ENCODE measurements around the gene C8G. TPM values are rescaled to one million over a fixed set of nuclear protein-coding genes. Genes with fewer than 3 reads are reported as not detected.

The C8G gene
- total and polyA plus RNA-seq, 9 of the 15 experiments (the other 6 are each of a cell fraction or from before 2014, with no cell fraction given) = 0.35 to 5.9 (median 2.7) TPM; not detected in 2

DNA sequence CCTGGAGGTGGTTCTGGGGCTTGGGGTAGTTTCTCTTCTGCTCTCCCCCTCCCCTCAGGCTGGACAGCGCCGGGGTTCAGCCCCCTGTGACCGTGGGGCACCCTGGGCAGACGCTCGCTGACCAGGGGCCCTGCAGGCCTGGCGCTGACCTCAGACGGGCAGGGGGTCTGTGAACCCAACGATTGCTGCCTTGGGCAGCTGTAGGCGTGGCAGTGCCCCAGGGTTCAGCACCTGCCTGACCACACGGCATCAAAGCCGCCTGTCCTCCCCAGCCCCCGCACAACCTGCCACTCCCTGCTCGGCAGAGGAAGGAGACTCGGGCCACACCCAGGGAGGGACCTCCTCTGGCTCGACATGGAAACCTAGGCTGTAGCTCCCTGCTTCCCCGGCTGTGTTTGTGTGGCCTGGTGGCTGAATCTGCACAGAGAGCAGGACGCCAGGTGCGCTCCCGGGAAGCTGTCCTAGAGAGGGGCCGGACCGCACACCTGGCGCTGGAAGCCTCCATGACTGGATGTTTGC is 19.2 kb downstream of the C8G start:
- peak; percentile 81 to 84 (median 82) for DNase-seq (ENCODE audit: extremely low read depth in 1 of 4, low spot score in 3 of 4)
- 14% methylated on average over 13 of the region's 22 CpGs for WGBS (ENCODE audit: insufficient coverage, low coverage, missing lambda C conversion rate)
- Histone ChIP-seq H3K4me3 (no peak overlapping the region), H2AFZ (ENCODE audit: low read depth, low read length) (peak overlapping the region; percentile 86), H3K4me2 (ENCODE audit: insufficient read depth, low read length) (peak overlapping the region; percentile 61), H4K20me1 (replicated peaks; ENCODE audit: control insufficient read depth, insufficient read depth, low read length) (no peaks in the 10 kb centered on the region), H3K9ac (ENCODE audit: insufficient read depth in 1 of 2, low read depth in 2 of 2, low read length in 2 of 2) (peak overlapping the region; percentile 33 to 81), H3K27ac (ENCODE audit: extremely low read depth, low read depth, low read length) (peak overlapping the region; percentile 55), H3K4me1 (replicated peaks in 1 of 2; ENCODE audit: control insufficient read depth in 2 of 2, insufficient read depth in 2 of 2, low read length in 2 of 2) (peaks cover 26 to 77% of the 10 kb centered on the region in 2 experiments; a peak in 4 of 5 replicates), H3K9me3 (replicated peaks; ENCODE audit: control insufficient read depth, insufficient read depth, low read depth, low read length) (no peaks in the 10 kb centered on the region), H3K36me3 (ENCODE audit: control insufficient read depth, insufficient read depth, low read length) (no peaks in the 10 kb centered on the region), H3K27me3 (ENCODE audit: control insufficient read depth in 2 of 2, insufficient read depth in 2 of 2, low read length in 2 of 2) (no peaks in the 10 kb centered on the region), H3K9me1 (ENCODE audit: control insufficient read depth, insufficient read depth, low read length) (no peaks in the 10 kb centered on the region), H3K79me2 (ENCODE audit: control insufficient read depth, insufficient read depth, low read length) (no peaks in the 10 kb centered on the region)
- peak; percentile 90 for FAIRE-seq
- intact Hi-C loops (cut with micrococcal nuclease) (no loop called here), in situ Hi-C loops (cut with MboI) (no loop called here)
- POLR2A ChIA-PET = interaction anchor here (0.9 to 1.2 kb wide), 5 partner anchors 10 to 32 kb away, joined by 3 to 4 read pairs (median 3); partner anchors contain the start of genes C8G, CLIC3 and PAXX
- peak; percentile 96 for ATAC-seq
- BruUV-seq (replicated peaks) = no TSS peak
- CTCF ChIA-PET (ENCODE audit: low intra/inter-chr PET ratio) = no interaction called here
- TF ChIP-seq POLR2AphosphoS5 (IDR thresholded peaks at IDR 0.05; ENCODE audit: control insufficient read depth, insufficient read depth, low read depth, low read length) (no peak), HDAC3 (IDR thresholded peaks at IDR 0.05; ENCODE audit: borderline replicate concordance, partially characterized antibody) (no peak), GATAD2B (IDR thresholded peaks at IDR 0.05; ENCODE audit: borderline replicate concordance) (no peak), JUNB (CRISPR knock-in tag; conservative IDR thresholded peaks at IDR 0.05) (no peak), ELK3 (CRISPR knock-in tag; IDR thresholded peaks at IDR 0.05) (no peak), LCOR (CRISPR knock-in tag; IDR thresholded peaks at IDR 0.05) (no peak), NR3C1 (CRISPR knock-in tag; IDR thresholded peaks at IDR 0.05) (no peak), HBP1 (CRISPR knock-in tag; IDR thresholded peaks at IDR 0.05) (no peak), HLTF (IDR thresholded peaks at IDR 0.05) (no peak), HIVEP1 (CRISPR knock-in tag; IDR thresholded peaks at IDR 0.05) (no peak), KAT8 (IDR thresholded peaks at IDR 0.05; ENCODE audit: low read depth) (no peak), BRF2 (IDR thresholded peaks at IDR 0.05; ENCODE audit: borderline replicate concordance, insufficient read depth, insufficient read length) (no peak), ZNF518B (CRISPR knock-in tag; IDR thresholded peaks at IDR 0.05) (no peak)
- TF ChIP-seq, protein P1, sequence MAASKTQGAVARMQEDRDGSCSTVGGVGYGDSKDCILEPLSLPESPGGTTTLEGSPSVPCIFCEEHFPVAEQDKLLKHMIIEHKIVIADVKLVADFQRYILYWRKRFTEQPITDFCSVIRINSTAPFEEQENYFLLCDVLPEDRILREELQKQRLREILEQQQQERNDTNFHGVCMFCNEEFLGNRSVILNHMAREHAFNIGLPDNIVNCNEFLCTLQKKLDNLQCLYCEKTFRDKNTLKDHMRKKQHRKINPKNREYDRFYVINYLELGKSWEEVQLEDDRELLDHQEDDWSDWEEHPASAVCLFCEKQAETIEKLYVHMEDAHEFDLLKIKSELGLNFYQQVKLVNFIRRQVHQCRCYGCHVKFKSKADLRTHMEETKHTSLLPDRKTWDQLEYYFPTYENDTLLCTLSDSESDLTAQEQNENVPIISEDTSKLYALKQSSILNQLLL (CRISPR knock-in tag; IDR thresholded peaks at IDR 0.05; ENCODE audit: borderline replicate concordance) = no peak
